Upper lobe of right lung (tissue), 1 donor: Measurements from ENCODE around the gene FBXW2. TPM values are rescaled to one million over a fixed set of nuclear protein-coding genes. Genes with fewer than 3 reads are reported as not detected.
A peak's percentile ranks its signal among the peaks of the same experiment; 100 is the strongest.

Experiments used
- ATAC-seq: fragments of 200-7000 bp; cut with Tn5 transposase; one replicate; pipeline ENCODE4 v1.9.1; 2020; ENCODE audit warnings: mild to moderate bottlenecking, moderate library complexity
- DNase-seq: peaks from one replicate; pipeline ENCODE4 v3.0.0-alpha.2; 2020
- H3K27ac ChIP-seq: fragments of 200-600 bp; one replicate; pipeline ENCODE4 v1.8.0; 2022
- H3K27me3 ChIP-seq: fragments of 200-600 bp; one replicate; pipeline ENCODE4 v1.8.0; 2022; ENCODE audit warnings: mild to moderate bottlenecking
- H3K36me3 ChIP-seq: fragments of 200-600 bp; one replicate; pipeline ENCODE4 v1.8.0; 2022
- H3K4me1 ChIP-seq: fragments of 200-600 bp; one replicate; pipeline ENCODE4 v1.8.0; 2022
- H3K4me3 ChIP-seq: fragments of 200-600 bp; one replicate; pipeline ENCODE4 v1.8.0; 2022; ENCODE audit warnings: mild to moderate bottlenecking
- H3K9me3 ChIP-seq: fragments of 200-600 bp; one replicate; pipeline ENCODE4 v1.8.0; 2022
- CTCF ChIP-seq: fragments of 200-600 bp; IDR thresholded peaks from one replicate; pipeline ENCODE4 v1.8.0; 2022; ENCODE audit warnings: antibody characterized with exemption
- intact Hi-C: fragments of 100-400 bp; cut with DNase I; formaldehyde crosslinking; loops from one replicate; pipeline ENCODE4 v1.11.0; 2022
- total RNA-seq: library from RNA; stranded (reverse); fragmentation: NEBNext Ultra II Directional; extraction: Animal tissue kit (Norgen Biotek cat#: 25700); gene quantifications from one replicate; pipeline ENCODE4 v1.2.1, GENCODE V29; 2021
- donor health status: DM: no; HTN: yes; CAD: no; lungs with severe emphysema.

Gene FBXW2
- total RNA-seq, 1 donor from 2014 or later: 87.1 TPM

- Histone ChIP-seq H3K36me3 (peaks cover 49% of the 10 kb centered on the region), H3K27ac (no peak overlapping the region)
- peak; percentile 92 for ATAC-seq
Observed at GRCh38 chr9:120778758-120779157, 14.5 kb downstream of the FBXW2 start.

GRCh38 chr9:120777229-120777628 lies 16.0 kb downstream of the FBXW2 start:
- DNase-seq: no peak

More at GRCh38 chr9:120778758-120779157, 14.5 kb downstream of the FBXW2 start:
- no peak overlapping the region for H3K4me3 ChIP-seq
- H3K4me1 ChIP-seq: peaks cover 7% of the 10 kb centered on the region
- no peaks in the 10 kb centered on the region for H3K27me3 ChIP-seq
- intact Hi-C loops: no loop called here
- no peaks in the 10 kb centered on the region for H3K9me3 ChIP-seq
- DNase-seq: no peak
- TF ChIP-seq CTCF: no peak

GRCh38 chr9:120776788-120777187 lies 16.4 kb downstream of the FBXW2 start:
- Histone ChIP-seq H3K9me3 (no peaks in the 10 kb centered on the region), H3K36me3 (peaks cover 64% of the 10 kb centered on the region), H3K4me3 (no peak overlapping the region), H3K27ac (no peak overlapping the region), H3K27me3 (no peaks in the 10 kb centered on the region), H3K4me1 (no peaks in the 10 kb centered on the region)
- TF ChIP-seq CTCF: no peak
- ATAC-seq (no peak), DNase-seq (no peak)
- intact Hi-C loops: no loop called here

More at GRCh38 chr9:120777229-120777628, 16.0 kb downstream of the FBXW2 start:
- no peak for TF ChIP-seq CTCF
- intact Hi-C loops: no loop called here
- H3K9me3 ChIP-seq: no peaks in the 10 kb centered on the region
- ATAC-seq: no peak
- no peaks in the 10 kb centered on the region for H3K27me3 ChIP-seq
- H3K27ac ChIP-seq: no peak overlapping the region
- peaks cover 60% of the 10 kb centered on the region for H3K36me3 ChIP-seq
- H3K4me3 ChIP-seq: no peak overlapping the region
- no peaks in the 10 kb centered on the region for H3K4me1 ChIP-seq

- H3K4me3 ChIP-seq: no peak overlapping the region
- H3K4me1 ChIP-seq: no peaks in the 10 kb centered on the region
- H3K27me3 ChIP-seq: no peaks in the 10 kb centered on the region
- H3K27ac ChIP-seq: no peak overlapping the region
- ATAC-seq (no peak), DNase-seq (no peak)
- H3K9me3 ChIP-seq: no peaks in the 10 kb centered on the region
- TF ChIP-seq CTCF: no peak
- peaks cover 72% of the 10 kb centered on the region for H3K36me3 ChIP-seq
- intact Hi-C loops: no loop called here
Observed at GRCh38 chr9:120775859-120776258, 17.4 kb downstream of the FBXW2 start.

- no peak for TF ChIP-seq CTCF
- no peaks in the 10 kb centered on the region for H3K4me1 ChIP-seq
- intact Hi-C loops: no loop called here
- H3K9me3 ChIP-seq: no peaks in the 10 kb centered on the region
- no peak overlapping the region for H3K4me3 ChIP-seq
- no peak for DNase-seq
- no peaks in the 10 kb centered on the region for H3K27me3 ChIP-seq
- ATAC-seq: no peak
- H3K27ac ChIP-seq: no peak overlapping the region
- peaks cover 83% of the 10 kb centered on the region for H3K36me3 ChIP-seq
Observed at GRCh38 chr9:120774719-120775118, 18.5 kb downstream of the FBXW2 start.

GRCh38 chr9:120773256-120773655 lies 20.0 kb downstream of the FBXW2 start:
- H3K27ac ChIP-seq: no peak overlapping the region
- intact Hi-C loops: no loop called here
- H3K4me1 ChIP-seq: no peaks in the 10 kb centered on the region
- H3K36me3 ChIP-seq: peaks cover 97% of the 10 kb centered on the region
- no peak for TF ChIP-seq CTCF
- no peak overlapping the region for H3K4me3 ChIP-seq
- ATAC-seq: no peak
- no peaks in the 10 kb centered on the region for H3K27me3 ChIP-seq
- H3K9me3 ChIP-seq: no peaks in the 10 kb centered on the region
- no peak for DNase-seq
